ENCODE measurements around the gene FSTL4.

FSTL4 gene

DNA sequence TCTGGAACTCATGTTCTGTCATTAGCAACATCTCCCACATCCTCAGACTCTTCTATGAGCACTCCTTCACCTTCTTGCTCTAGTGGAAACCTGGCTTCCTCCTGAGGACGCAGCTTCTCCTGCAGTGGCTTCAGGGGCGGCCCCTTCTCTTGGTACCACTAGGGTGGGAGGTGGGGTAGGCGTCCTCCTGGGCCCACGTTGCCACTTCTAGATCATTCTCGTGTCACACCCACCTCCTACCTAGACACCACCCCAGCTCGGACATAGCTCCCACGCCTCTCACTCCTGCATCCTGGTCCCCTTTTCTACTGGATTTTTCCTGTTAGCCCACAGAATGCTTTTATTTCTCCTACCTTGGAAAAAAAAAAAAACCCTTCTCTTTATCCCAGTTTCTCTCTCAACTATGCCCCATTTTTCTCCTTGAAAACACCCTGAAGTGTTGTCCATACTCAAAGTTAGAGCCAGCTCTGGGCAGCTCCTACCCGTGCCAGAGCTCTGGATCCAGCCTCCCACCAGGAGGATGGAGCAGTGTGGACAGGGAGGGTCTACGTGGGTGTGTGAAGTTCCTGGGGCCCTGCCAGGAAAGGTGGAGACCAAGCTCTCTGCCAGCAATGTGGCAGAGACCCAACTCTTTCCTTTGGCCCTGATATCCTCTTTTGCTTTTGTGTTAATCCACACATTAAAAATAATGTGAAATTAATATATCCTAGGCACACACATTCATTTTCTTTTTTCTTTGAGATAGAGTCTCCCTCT is 381.3 kb downstream of the FSTL4 start:
- Histone ChIP-seq H3K4me2 (no peak overlapping the region), H3K27me3 (ENCODE audit: insufficient read depth, low read depth) (no peaks in the 10 kb centered on the region), H3K36me3 (ENCODE audit: insufficient read depth) (no peaks in the 10 kb centered on the region), H3K4me3 (IDR thresholded peaks at IDR 0.05; ENCODE audit: insufficient read depth, low read depth, low read length) (no peak overlapping the region), H2AFZ (ENCODE audit: low read depth) (no peak overlapping the region), H3K79me2 (ENCODE audit: insufficient read depth, low read depth) (no peaks in the 10 kb centered on the region), H3K27ac (no peak overlapping the region), H4K20me1 (ENCODE audit: insufficient read depth) (no peaks in the 10 kb centered on the region), H3K9ac (no peak overlapping the region), H3K4me1 (ENCODE audit: low read depth, poor library complexity, severe bottlenecking) (no peaks in the 10 kb centered on the region)
- TF ChIP-seq, protein P1, sequence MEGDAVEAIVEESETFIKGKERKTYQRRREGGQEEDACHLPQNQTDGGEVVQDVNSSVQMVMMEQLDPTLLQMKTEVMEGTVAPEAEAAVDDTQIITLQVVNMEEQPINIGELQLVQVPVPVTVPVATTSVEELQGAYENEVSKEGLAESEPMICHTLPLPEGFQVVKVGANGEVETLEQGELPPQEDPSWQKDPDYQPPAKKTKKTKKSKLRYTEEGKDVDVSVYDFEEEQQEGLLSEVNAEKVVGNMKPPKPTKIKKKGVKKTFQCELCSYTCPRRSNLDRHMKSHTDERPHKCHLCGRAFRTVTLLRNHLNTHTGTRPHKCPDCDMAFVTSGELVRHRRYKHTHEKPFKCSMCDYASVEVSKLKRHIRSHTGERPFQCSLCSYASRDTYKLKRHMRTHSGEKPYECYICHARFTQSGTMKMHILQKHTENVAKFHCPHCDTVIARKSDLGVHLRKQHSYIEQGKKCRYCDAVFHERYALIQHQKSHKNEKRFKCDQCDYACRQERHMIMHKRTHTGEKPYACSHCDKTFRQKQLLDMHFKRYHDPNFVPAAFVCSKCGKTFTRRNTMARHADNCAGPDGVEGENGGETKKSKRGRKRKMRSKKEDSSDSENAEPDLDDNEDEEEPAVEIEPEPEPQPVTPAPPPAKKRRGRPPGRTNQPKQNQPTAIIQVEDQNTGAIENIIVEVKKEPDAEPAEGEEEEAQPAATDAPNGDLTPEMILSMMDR (conservative IDR thresholded peaks at IDR 0.05; ENCODE audit: low read depth, low read length): no peak

DNA sequence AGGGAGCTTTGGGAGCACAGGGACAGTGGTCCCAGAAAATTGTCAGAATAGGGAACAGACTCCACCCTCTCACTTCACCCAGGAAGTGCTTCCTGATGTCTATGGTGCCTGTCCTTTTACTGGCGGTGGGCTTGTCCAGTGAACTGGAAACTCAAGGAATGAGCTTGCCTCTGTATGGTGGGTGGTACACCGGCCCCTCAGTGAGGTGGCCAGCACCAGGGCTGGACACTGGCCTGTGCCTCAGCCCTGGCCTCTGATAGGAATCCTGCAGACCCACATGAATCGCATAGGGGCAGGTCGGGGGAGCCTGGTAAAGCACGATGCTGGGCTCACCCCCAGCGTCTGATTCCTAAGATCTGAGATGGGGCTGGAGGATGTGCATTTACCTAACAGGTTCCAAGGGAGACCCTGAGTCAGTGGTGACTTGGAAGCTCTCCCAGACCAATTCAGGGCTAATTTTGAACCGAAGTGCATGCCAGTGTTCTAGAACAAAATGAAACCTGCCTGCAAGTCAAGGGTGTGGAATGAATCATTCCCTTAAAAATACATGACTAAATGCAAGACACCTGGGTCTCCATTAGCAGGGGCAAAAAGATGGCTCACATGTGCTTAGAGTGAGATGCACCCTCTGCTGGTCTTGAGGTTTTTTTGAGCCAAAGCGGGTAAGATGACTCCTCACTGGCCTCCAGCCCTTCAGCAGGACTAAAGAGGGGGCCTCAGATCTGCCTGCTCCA is 382.2 kb downstream of the FSTL4 start:
- no peaks in the 10 kb centered on the region for H3K36me3 ChIP-seq (ENCODE audit: insufficient read depth)
- H3K4me2 ChIP-seq: no peak overlapping the region
- H3K9ac ChIP-seq: no peak overlapping the region
- H3K27me3 ChIP-seq (ENCODE audit: insufficient read depth, low read depth): no peaks in the 10 kb centered on the region
- H4K20me1 ChIP-seq (ENCODE audit: insufficient read depth): no peaks in the 10 kb centered on the region
- H2AFZ ChIP-seq (ENCODE audit: low read depth): no peak overlapping the region
- H3K27ac ChIP-seq: no peak overlapping the region
- no peaks in the 10 kb centered on the region for H3K4me1 ChIP-seq (ENCODE audit: low read depth, poor library complexity, severe bottlenecking)
- H3K4me3 ChIP-seq (IDR thresholded peaks at IDR 0.05; ENCODE audit: insufficient read depth, low read depth, low read length): no peak overlapping the region
- TF ChIP-seq, protein P1 (conservative IDR thresholded peaks at IDR 0.05; ENCODE audit: low read depth, low read length): no peak
- no peaks in the 10 kb centered on the region for H3K79me2 ChIP-seq (ENCODE audit: insufficient read depth, low read depth)

DNA sequence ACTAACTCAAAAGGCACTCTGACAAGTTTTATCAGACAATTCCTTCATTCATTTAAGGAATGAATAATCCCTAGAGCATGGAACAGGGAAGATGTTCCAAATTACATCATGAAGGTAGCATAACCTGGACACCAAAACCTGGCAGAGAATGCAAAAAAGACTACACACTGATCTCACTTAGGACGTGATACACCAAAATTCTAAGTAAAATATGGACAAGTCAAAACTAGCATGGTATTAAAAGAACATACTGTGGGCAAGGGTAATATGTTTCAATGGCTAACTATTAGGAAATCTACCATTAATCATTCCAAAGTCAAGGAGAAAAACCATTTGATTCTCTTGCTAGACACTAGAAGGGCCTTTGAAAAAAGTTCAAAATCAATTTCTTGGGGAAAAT is 384.0 kb downstream of the FSTL4 start:
- no peak overlapping the region for H2AFZ ChIP-seq (ENCODE audit: low read depth)

DNA sequence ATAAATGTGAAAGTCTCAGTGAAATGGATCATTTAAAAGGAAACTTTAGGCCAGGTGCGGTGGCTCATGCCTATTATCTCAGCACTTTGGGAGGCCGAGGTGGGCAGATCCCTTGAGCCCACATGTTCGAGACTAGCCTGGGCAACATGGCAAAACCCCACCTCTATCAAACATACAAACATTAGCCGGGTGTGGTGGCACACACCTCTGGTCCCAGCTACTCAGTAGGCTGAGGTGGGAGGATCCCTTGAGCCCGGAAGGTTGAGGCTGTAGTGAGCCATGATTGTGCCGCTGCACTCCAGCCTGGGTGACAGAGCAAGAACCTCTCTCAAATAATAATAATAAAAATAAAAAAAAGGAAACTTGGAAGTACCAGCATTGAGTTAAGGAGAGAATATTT is 384.4 kb downstream of the FSTL4 start:
- no peak overlapping the region for H3K4me3 ChIP-seq (IDR thresholded peaks at IDR 0.05; ENCODE audit: insufficient read depth, low read depth, low read length)
- no peaks in the 10 kb centered on the region for H3K4me1 ChIP-seq (ENCODE audit: low read depth, poor library complexity, severe bottlenecking)
- H3K79me2 ChIP-seq (ENCODE audit: insufficient read depth, low read depth): no peaks in the 10 kb centered on the region
- TF ChIP-seq, protein P1 (conservative IDR thresholded peaks at IDR 0.05; ENCODE audit: low read depth, low read length): no peak
- no peak overlapping the region for H3K27ac ChIP-seq
- no peak overlapping the region for H3K4me2 ChIP-seq
- H3K27me3 ChIP-seq (ENCODE audit: insufficient read depth, low read depth): no peaks in the 10 kb centered on the region
- H3K36me3 ChIP-seq (ENCODE audit: insufficient read depth): no peaks in the 10 kb centered on the region
- no peaks in the 10 kb centered on the region for H4K20me1 ChIP-seq (ENCODE audit: insufficient read depth)
- no peak overlapping the region for H2AFZ ChIP-seq (ENCODE audit: low read depth)
- no peak overlapping the region for H3K9ac ChIP-seq

More for the DNA sequence above, 384.0 kb downstream of the FSTL4 start:
- Histone ChIP-seq H3K79me2 (ENCODE audit: insufficient read depth, low read depth) (no peaks in the 10 kb centered on the region), H3K27ac (no peak overlapping the region), H3K4me1 (ENCODE audit: low read depth, poor library complexity, severe bottlenecking) (no peaks in the 10 kb centered on the region), H4K20me1 (ENCODE audit: insufficient read depth) (no peaks in the 10 kb centered on the region), H3K27me3 (ENCODE audit: insufficient read depth, low read depth) (no peaks in the 10 kb centered on the region), H3K4me2 (no peak overlapping the region), H3K4me3 (IDR thresholded peaks at IDR 0.05; ENCODE audit: insufficient read depth, low read depth, low read length) (no peak overlapping the region), H3K9ac (no peak overlapping the region), H3K36me3 (ENCODE audit: insufficient read depth) (no peaks in the 10 kb centered on the region)
- TF ChIP-seq, protein P1 (conservative IDR thresholded peaks at IDR 0.05; ENCODE audit: low read depth, low read length): no peak

Data from KMS-11 (cell line).